HG03378 (cell line): ENCODE data around the gene CHEK1.
"Not testable (repeated sequence)": the region's sequence is repeated elsewhere in the genome, so short reads cannot be mapped to it uniquely, and the experiment has no call there.

Source experiments
- ATAC-seq: cut with Tn5 transposase; IDR thresholded peaks from one replicate; pipeline ENCODE4 v1.9.1; 2021; ENCODE audit warnings: mild to moderate bottlenecking, moderate library complexity; ENCODE audit not compliant: unreplicated experiment

Gene CHEK1

GRCh38 chr11:125690006-125690405, 65.0 kb downstream of the CHEK1 start:
- ATAC-seq: no peak

GRCh38 chr11:125692887-125693286, 67.9 kb downstream of the CHEK1 start:
- no peak for ATAC-seq

GRCh38 chr11:125694951-125695350, 70.0 kb downstream of the CHEK1 start:
- ATAC-seq: no peak

GRCh38 chr11:125701018-125701610, 76.2 kb downstream of the CHEK1 start:
- no peak for ATAC-seq

GRCh38 chr11:125701858-125702621, 77.1 kb downstream of the CHEK1 start:
- ATAC-seq: no peak

GRCh38 chr11:125704686-125705085, 79.7 kb downstream of the CHEK1 start:
- ATAC-seq: not testable (repeated sequence)

GRCh38 chr11:125720781-125721180, 95.8 kb downstream of the CHEK1 start:
- ATAC-seq: no peak

- ATAC-seq: no peak
These were observed 99.2 kb downstream of the CHEK1 start for GRCh38 chr11:125724125-125724524.
